ENCODE data around the gene SNX18. TPM values are rescaled to one million over a fixed set of nuclear protein-coding genes. Genes with fewer than 3 reads are reported as not detected.

The SNX18 gene
- total RNA-seq, 1 donor from 2014 or later: 35.4 TPM

- Histone ChIP-seq H3K9me3 (no peaks in the 10 kb centered on the region), H3K27ac (no peak overlapping the region), H3K36me3 (no peaks in the 10 kb centered on the region), H3K4me1 (no peaks in the 10 kb centered on the region), H3K27me3 (no peaks in the 10 kb centered on the region), H3K4me3 (no peak overlapping the region)
- no peak for TF ChIP-seq CTCF (IDR thresholded peaks at IDR 0.05)
- intact Hi-C loops (cut with DNase I): no loop called here
- DNase-seq (no peak), ATAC-seq (no peak)
Observed at GRCh38 chr5:54552446-54552845, 34.9 kb downstream of the SNX18 start.

- Histone ChIP-seq H3K4me1 (no peaks in the 10 kb centered on the region), H3K4me3 (no peak overlapping the region), H3K27me3 (no peaks in the 10 kb centered on the region), H3K36me3 (no peaks in the 10 kb centered on the region), H3K9me3 (no peaks in the 10 kb centered on the region), H3K27ac (no peak overlapping the region)
- ATAC-seq (no peak), DNase-seq (no peak)
- no peak for TF ChIP-seq CTCF (IDR thresholded peaks at IDR 0.05)
- intact Hi-C loops (cut with DNase I): no loop called here
Observed at GRCh38 chr5:54553659-54554207, 36.2 kb downstream of the SNX18 start.

GRCh38 chr5:54556141-54556540, 38.6 kb downstream of the SNX18 start:
- no peak for ATAC-seq
- intact Hi-C loops (cut with DNase I): no loop called here
- no peaks in the 10 kb centered on the region for H3K9me3 ChIP-seq

GRCh38 chr5:54558362-54558761, 40.8 kb downstream of the SNX18 start:
- H3K27me3 ChIP-seq: no peaks in the 10 kb centered on the region
- H3K4me3 ChIP-seq: no peak overlapping the region
- H3K4me1 ChIP-seq: no peaks in the 10 kb centered on the region
- DNase-seq: no peak
- intact Hi-C loops (cut with DNase I): no loop called here
- no peaks in the 10 kb centered on the region for H3K36me3 ChIP-seq
- no peak for ATAC-seq
- no peaks in the 10 kb centered on the region for H3K9me3 ChIP-seq
- TF ChIP-seq CTCF (IDR thresholded peaks at IDR 0.05): no peak
- no peak overlapping the region for H3K27ac ChIP-seq

More at GRCh38 chr5:54556141-54556540, 38.6 kb downstream of the SNX18 start:
- Histone ChIP-seq H3K36me3 (no peaks in the 10 kb centered on the region), H3K27me3 (no peaks in the 10 kb centered on the region), H3K4me3 (no peak overlapping the region), H3K27ac (no peak overlapping the region), H3K4me1 (no peaks in the 10 kb centered on the region)
- DNase-seq: no peak
- no peak for TF ChIP-seq CTCF (IDR thresholded peaks at IDR 0.05)

GRCh38 chr5:54561651-54562050, 44.1 kb downstream of the SNX18 start:
- intact Hi-C loops (cut with DNase I): no loop called here
- ATAC-seq (no peak), DNase-seq (no peak)
- Histone ChIP-seq H3K27ac (no peak overlapping the region), H3K4me1 (no peaks in the 10 kb centered on the region), H3K4me3 (no peak overlapping the region), H3K27me3 (no peaks in the 10 kb centered on the region), H3K9me3 (no peaks in the 10 kb centered on the region), H3K36me3 (no peaks in the 10 kb centered on the region)
- no peak for TF ChIP-seq CTCF (IDR thresholded peaks at IDR 0.05)

Measured in upper lobe of right lung (tissue), 1 donor.